Activated naive CD8-positive, alpha-beta T cell treated with anti-CD3 and anti-CD28 coated beads, Interleukin-2, amount 50 U/mL, for 16 hours (primary cell): ENCODE data around the gene CUX1.

Source experiments
- DNase-seq: peaks from one replicate; pipeline ENCODE4 v3.0.0-alpha.2; 2020; ENCODE audit warnings: low read depth, low spot score

The CUX1 gene

GRCh38 chr7:102268635-102269034, 451.2 kb downstream of the CUX1 start:
- no peak for DNase-seq

- DNase-seq: no peak
Observed at GRCh38 chr7:102270178-102270887, 452.9 kb downstream of the CUX1 start.

GRCh38 chr7:102271158-102271798, 453.9 kb downstream of the CUX1 start:
- no peak for DNase-seq

GRCh38 chr7:102272075-102272916, 454.9 kb downstream of the CUX1 start:
- peak; percentile 52 for DNase-seq

- no peak for DNase-seq
Observed at GRCh38 chr7:102272917-102273748, 455.7 kb downstream of the CUX1 start.

DNA sequence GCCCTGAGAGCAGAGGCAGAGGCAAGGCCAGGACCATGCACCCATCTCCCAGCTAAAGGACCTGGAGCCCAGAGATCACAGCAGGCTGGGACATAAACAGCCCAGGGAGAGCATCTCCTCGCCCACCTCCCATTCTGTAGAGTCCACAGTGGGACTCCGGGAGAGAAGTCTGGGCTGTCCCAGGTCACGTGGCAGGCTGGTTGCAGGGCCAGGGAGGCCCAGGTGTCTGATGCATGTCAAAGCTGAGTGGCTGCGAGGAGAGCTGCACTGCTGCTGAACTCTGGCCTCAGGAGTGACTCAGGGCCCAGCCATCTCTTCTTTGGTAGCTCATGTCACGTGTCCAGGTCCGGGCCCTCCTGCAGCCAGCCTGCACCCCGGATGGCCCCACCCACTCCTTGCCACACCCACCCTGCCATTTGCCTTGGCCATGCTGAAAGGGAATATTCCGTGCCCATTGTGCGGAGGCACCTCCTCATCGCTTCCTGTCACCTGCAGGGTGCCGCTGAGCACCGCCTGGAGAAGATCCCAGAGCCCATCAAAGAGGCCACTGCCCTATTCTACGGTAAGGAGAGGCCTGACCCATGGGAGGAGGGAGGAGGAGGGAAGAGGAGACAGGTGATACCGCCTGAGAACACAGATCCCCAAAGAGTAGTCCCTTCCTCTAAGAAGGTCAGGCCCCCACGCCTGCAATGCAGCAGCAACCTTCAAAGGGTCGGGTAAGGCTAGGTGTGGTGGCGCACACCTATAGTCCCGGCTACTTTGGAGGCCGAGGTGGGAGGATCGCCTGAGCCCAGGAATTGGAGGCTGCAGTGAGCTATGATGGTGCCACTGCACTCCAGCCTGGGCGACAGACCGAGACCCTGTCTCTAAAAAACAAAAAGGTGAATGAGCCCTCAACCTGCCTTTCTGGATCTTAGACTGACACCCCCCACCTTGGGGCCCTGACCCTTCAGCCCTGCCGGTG, 456.6 kb downstream of the CUX1 start:
- DNase-seq: no peak

DNA sequence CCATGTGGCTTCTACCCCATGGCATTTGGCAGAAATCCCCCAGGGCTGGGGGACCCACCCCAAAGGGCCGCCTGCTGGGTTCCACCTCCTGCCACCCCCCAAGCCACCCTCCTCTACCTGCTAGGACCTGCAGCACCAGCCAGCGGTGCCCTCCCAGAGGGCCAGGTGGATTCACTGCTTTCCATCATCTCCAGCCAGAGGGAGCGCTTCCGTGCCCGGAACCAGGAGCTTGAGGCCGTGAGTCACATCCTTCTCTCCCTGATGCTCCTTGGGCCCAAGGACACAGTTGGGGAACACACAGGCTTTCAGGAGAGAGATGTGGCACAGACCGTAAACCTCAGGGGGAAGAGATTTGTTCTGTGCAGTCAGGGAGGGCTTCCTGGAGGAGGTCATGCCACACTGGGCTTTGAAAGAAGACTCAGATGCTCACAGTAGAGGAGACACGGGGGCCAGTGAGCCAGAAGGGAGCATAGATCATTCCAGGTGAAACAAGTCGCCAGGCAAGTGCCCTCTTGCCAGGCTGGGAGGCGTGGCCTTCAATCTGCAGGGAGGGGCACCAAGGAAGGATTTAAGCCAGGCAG, 457.8 kb downstream of the CUX1 start:
- DNase-seq: no peak

DNA sequence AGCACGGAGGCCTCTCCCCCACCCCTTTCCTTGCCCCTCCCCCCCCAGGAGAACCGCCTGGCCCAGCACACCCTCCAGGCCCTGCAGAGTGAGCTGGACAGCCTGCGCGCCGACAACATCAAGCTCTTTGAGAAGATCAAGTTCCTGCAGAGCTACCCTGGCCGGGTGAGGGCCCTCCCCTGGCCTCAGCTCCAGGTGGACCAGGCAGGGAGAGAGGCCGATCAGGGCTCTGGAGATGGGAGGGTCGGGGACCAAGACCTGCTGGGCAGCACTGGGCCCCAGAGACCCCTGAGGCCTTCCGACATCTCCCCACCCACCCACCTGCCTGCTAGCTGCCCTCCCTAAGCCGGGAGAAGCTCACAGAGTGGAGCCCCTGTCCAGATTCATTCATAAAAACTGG, 460.5 kb downstream of the CUX1 start:
- DNase-seq: no peak

GRCh38 chr7:102279537-102280400, 462.3 kb downstream of the CUX1 start:
- peak; percentile 25 for DNase-seq

- DNase-seq: no peak
Observed at GRCh38 chr7:102280521-102280920, 463.1 kb downstream of the CUX1 start.

GRCh38 chr7:102281785-102282184, 464.4 kb downstream of the CUX1 start:
- no peak for DNase-seq

GRCh38 chr7:102282465-102283362, 465.3 kb downstream of the CUX1 start:
- no peak for DNase-seq

- no peak for DNase-seq
Observed at GRCh38 chr7:102283477-102284189, 466.2 kb downstream of the CUX1 start.

- no peak for DNase-seq
Observed at GRCh38 chr7:102284399-102284798, 467.0 kb downstream of the CUX1 start.

GRCh38 chr7:102284891-102285539, 467.6 kb downstream of the CUX1 start:
- DNase-seq: no peak

GRCh38 chr7:102285540-102286236, 468.3 kb downstream of the CUX1 start:
- DNase-seq: no peak
